ENCODE measurements around the gene SLC6A12. TPM values are rescaled to one million over a fixed set of nuclear protein-coding genes. Genes with fewer than 3 reads are reported as not detected.

SLC6A12 gene
- polyA plus RNA-seq, 1 of the 3 experiments (the other 2 are of a cell fraction): 0.02 TPM

DNA sequence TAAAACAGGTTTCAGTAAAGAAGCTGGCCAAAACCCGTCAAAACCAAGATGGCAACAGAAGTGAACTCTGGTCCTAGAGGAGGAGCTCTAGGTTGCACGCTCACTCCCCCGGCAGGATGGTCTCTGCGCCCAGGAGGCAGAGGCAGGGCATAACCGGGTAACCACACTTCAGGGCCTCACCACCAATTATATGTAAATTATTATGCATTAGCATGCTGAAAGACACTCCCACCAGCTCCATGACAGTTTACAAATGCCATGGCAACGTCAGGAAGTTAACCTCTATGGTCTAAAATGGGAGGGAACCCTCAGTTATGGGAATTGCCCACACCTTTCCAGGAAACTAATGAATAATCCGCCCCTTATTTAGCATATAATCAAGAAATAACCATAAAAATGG, 20.1 kb upstream of the SLC6A12 start (continued):
- TF ChIP-seq POLR2AphosphoS5 (IDR thresholded peaks at IDR 0.05; ENCODE audit: low read depth, low read length) (no peak), RCOR1 (IDR thresholded peaks at IDR 0.05; ENCODE audit: low read length) (no peak), RXRA (IDR thresholded peaks at IDR 0.05; ENCODE audit: borderline replicate concordance, low read depth) (no peak), TCF12 (IDR thresholded peaks at IDR 0.05) (no peak), TEAD4 (IDR thresholded peaks at IDR 0.05; ENCODE audit: borderline replicate concordance, insufficient read depth) (no peak), EP300 (IDR thresholded peaks at IDR 0.05; ENCODE audit: borderline replicate concordance in 1 of 2, low read depth in 1 of 2, low read length in 1 of 2) (no peak), CHD2 (IDR thresholded peaks at IDR 0.05; ENCODE audit: low read length, partially characterized antibody) (no peak)
- TF ChIP-seq, protein P1, sequence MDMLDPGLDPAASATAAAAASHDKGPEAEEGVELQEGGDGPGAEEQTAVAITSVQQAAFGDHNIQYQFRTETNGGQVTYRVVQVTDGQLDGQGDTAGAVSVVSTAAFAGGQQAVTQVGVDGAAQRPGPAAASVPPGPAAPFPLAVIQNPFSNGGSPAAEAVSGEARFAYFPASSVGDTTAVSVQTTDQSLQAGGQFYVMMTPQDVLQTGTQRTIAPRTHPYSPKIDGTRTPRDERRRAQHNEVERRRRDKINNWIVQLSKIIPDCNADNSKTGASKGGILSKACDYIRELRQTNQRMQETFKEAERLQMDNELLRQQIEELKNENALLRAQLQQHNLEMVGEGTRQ (IDR thresholded peaks at IDR 0.05; ENCODE audit: borderline replicate concordance, low read depth, low read length): no peak
- TF ChIP-seq, protein P2, sequence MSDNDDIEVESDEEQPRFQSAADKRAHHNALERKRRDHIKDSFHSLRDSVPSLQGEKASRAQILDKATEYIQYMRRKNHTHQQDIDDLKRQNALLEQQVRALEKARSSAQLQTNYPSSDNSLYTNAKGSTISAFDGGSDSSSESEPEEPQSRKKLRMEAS (IDR thresholded peaks at IDR 0.05; ENCODE audit: low read depth): no peak

DNA sequence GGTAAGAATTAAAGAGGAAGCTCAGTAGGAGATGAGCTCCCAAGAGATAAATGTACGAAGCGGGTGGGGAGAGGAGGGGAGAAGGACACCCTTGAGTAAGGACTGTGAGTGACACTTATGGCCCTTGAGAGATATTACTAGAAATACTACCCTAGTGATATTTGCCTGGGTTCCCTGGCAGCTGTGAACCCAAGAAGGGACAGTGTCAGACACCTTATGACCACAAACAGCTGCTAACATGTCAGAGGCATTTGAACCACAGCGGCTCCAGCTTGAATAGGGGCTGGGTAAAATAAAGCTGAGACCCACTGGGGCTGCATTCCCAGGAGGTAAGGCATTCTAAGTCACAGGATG, 19.6 kb upstream of the SLC6A12 start:
- Histone ChIP-seq H3K4me1 (ENCODE audit: control insufficient read depth in 1 of 2, insufficient read depth in 2 of 2, low read depth in 1 of 2, low read length in 1 of 2) (no peaks in the 10 kb centered on the region; a peak in 1 of 4 replicates), H3K4me2 (no peak overlapping the region), H3K27ac (ENCODE audit: low read depth in 2 of 2, low read length in 1 of 2) (no peak overlapping the region), H3K4me3 (ENCODE audit: low read depth in 2 of 2, low read length in 1 of 2) (no peak overlapping the region), H3F3A (replicated peaks; ENCODE audit: insufficient read depth) (no peaks in the 10 kb centered on the region), H3K9me3 (no peaks in the 10 kb centered on the region), H3K9ac (no peak overlapping the region), H3K27me3 (ENCODE audit: insufficient read depth) (peaks cover 4% of the 10 kb centered on the region; the same call in 1 of the 2 replicates), H3K79me2 (ENCODE audit: insufficient read depth) (no peaks in the 10 kb centered on the region), H2AFZ (ENCODE audit: low read depth) (no peak overlapping the region), H3K36me3 (replicated peaks in 1 of 2; ENCODE audit: control insufficient read depth in 1 of 2, insufficient read depth in 2 of 2, low read length in 1 of 2) (no peaks in the 10 kb centered on the region), H3K9me2 (no peaks in the 10 kb centered on the region), H4K20me1 (ENCODE audit: insufficient read depth) (no peaks in the 10 kb centered on the region)
- POLR2A ChIA-PET: no interaction called here
- no peak for DNase-seq
- WGBS (ENCODE audit: low lambda C conversion rate): 84% methylated on average over 3 of the region's 3 CpGs
- CTCF ChIA-PET: interaction anchor here (1.6 to 2.4 kb wide), 2 partner anchors 9 to 14 kb away, joined by 5 to 13 read pairs; no protein-coding TSS in a partner anchor
- TF ChIP-seq EP300 (IDR thresholded peaks at IDR 0.05; ENCODE audit: borderline replicate concordance in 1 of 2, low read depth in 1 of 2, low read length in 1 of 2) (no peak), NFIC (IDR thresholded peaks at IDR 0.05; ENCODE audit: borderline replicate concordance) (no peak), MEF2A (IDR thresholded peaks at IDR 0.05; ENCODE audit: borderline replicate concordance, low read depth) (no peak), TAF1 (IDR thresholded peaks at IDR 0.05; ENCODE audit: borderline replicate concordance, low read depth, low read length) (no peak), ELF1 (IDR thresholded peaks at IDR 0.05) (no peak), MXI1 (IDR thresholded peaks at IDR 0.05; ENCODE audit: low read depth, low read length) (no peak), GABPA (IDR thresholded peaks at IDR 0.05; ENCODE audit: low read depth) (no peak), FOSL2 (IDR thresholded peaks at IDR 0.05; ENCODE audit: borderline replicate concordance, low read depth) (no peak), TEAD4 (IDR thresholded peaks at IDR 0.05; ENCODE audit: borderline replicate concordance, insufficient read depth) (no peak), JUND (IDR thresholded peaks at IDR 0.05) (no peak), GATA2 (CRISPR knock-in tag; IDR thresholded peaks at IDR 0.05) (no peak), FOXM1 (IDR thresholded peaks at IDR 0.05; ENCODE audit: low read depth) (no peak)
- TF ChIP-seq, protein P3, sequence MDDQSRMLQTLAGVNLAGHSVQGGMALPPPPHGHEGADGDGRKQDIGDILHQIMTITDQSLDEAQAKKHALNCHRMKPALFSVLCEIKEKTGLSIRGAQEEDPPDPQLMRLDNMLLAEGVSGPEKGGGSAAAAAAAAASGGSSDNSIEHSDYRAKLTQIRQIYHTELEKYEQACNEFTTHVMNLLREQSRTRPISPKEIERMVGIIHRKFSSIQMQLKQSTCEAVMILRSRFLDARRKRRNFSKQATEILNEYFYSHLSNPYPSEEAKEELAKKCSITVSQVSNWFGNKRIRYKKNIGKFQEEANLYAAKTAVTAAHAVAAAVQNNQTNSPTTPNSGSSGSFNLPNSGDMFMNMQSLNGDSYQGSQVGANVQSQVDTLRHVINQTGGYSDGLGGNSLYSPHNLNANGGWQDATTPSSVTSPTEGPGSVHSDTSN (IDR thresholded peaks at IDR 0.05): no peak
- TF ChIP-seq, protein P4, sequence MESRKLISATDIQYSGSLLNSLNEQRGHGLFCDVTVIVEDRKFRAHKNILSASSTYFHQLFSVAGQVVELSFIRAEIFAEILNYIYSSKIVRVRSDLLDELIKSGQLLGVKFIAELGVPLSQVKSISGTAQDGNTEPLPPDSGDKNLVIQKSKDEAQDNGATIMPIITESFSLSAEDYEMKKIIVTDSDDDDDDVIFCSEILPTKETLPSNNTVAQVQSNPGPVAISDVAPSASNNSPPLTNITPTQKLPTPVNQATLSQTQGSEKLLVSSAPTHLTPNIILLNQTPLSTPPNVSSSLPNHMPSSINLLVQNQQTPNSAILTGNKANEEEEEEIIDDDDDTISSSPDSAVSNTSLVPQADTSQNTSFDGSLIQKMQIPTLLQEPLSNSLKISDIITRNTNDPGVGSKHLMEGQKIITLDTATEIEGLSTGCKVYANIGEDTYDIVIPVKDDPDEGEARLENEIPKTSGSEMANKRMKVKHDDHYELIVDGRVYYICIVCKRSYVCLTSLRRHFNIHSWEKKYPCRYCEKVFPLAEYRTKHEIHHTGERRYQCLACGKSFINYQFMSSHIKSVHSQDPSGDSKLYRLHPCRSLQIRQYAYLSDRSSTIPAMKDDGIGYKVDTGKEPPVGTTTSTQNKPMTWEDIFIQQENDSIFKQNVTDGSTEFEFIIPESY (IDR thresholded peaks at IDR 0.05; ENCODE audit: borderline replicate concordance, low read depth): no peak
- TF ChIP-seq, protein P5, sequence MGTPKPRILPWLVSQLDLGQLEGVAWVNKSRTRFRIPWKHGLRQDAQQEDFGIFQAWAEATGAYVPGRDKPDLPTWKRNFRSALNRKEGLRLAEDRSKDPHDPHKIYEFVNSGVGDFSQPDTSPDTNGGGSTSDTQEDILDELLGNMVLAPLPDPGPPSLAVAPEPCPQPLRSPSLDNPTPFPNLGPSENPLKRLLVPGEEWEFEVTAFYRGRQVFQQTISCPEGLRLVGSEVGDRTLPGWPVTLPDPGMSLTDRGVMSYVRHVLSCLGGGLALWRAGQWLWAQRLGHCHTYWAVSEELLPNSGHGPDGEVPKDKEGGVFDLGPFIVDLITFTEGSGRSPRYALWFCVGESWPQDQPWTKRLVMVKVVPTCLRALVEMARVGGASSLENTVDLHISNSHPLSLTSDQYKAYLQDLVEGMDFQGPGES (IDR thresholded peaks at IDR 0.05; ENCODE audit: low read depth, low read length): no peak
- TF ChIP-seq, protein P6, sequence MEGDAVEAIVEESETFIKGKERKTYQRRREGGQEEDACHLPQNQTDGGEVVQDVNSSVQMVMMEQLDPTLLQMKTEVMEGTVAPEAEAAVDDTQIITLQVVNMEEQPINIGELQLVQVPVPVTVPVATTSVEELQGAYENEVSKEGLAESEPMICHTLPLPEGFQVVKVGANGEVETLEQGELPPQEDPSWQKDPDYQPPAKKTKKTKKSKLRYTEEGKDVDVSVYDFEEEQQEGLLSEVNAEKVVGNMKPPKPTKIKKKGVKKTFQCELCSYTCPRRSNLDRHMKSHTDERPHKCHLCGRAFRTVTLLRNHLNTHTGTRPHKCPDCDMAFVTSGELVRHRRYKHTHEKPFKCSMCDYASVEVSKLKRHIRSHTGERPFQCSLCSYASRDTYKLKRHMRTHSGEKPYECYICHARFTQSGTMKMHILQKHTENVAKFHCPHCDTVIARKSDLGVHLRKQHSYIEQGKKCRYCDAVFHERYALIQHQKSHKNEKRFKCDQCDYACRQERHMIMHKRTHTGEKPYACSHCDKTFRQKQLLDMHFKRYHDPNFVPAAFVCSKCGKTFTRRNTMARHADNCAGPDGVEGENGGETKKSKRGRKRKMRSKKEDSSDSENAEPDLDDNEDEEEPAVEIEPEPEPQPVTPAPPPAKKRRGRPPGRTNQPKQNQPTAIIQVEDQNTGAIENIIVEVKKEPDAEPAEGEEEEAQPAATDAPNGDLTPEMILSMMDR (IDR thresholded peaks at IDR 0.05): no peak
- TF ChIP-seq, protein P2 (IDR thresholded peaks at IDR 0.05; ENCODE audit: low read depth): no peak
